ENCODE measurements around the gene ETFDH.

The ETFDH gene

DNA sequence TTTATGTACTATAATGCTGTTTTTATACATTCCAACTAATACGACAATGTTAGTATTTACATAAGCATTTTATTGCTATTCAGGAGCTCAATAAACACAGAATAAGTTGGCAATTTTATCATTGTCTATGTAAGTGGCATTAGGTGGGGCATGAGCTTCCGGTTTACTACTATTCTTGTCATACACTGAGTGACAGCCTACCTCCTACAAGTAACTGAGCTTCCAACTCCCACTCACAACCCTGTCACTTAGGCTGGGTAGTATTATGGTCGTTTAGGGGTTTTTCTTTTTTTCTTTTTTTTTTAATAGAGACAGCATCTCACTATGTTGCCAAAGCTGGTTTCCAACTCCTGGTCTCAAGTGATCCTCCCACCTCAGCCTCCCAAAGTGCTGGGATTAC lies 43.7 kb downstream of the ETFDH start:
- no peak overlapping the region for H3K4me3 ChIP-seq (ENCODE audit: low read depth, low read length)
- TF ChIP-seq, protein P1, sequence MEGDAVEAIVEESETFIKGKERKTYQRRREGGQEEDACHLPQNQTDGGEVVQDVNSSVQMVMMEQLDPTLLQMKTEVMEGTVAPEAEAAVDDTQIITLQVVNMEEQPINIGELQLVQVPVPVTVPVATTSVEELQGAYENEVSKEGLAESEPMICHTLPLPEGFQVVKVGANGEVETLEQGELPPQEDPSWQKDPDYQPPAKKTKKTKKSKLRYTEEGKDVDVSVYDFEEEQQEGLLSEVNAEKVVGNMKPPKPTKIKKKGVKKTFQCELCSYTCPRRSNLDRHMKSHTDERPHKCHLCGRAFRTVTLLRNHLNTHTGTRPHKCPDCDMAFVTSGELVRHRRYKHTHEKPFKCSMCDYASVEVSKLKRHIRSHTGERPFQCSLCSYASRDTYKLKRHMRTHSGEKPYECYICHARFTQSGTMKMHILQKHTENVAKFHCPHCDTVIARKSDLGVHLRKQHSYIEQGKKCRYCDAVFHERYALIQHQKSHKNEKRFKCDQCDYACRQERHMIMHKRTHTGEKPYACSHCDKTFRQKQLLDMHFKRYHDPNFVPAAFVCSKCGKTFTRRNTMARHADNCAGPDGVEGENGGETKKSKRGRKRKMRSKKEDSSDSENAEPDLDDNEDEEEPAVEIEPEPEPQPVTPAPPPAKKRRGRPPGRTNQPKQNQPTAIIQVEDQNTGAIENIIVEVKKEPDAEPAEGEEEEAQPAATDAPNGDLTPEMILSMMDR (IDR thresholded peaks at IDR 0.05; ENCODE audit: borderline replicate concordance, insufficient read depth, low read depth, low read length), result no peak

DNA sequence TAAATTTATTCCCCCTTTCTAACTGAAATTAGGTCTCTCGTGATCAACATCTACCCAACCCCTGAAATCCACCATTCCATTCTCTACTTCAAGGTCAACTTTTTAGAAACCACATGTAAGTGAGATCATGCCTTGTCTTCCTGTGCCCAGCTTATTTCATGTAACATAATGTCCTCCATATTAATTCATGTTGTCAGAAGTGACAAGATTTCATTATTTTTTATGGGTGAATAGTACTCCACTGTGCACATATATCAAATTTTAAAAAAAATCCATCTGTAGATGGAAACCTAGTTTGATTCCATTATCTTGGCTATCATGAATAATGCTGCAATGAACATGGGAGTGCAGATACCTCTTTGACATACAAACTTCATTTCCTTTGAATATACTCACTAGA lies 49.6 kb downstream of the ETFDH start:
- TF ChIP-seq, protein P1 (IDR thresholded peaks at IDR 0.05; ENCODE audit: borderline replicate concordance, insufficient read depth, low read depth, low read length), result no peak
- no peak overlapping the region for H3K4me3 ChIP-seq (ENCODE audit: low read depth, low read length)

DNA sequence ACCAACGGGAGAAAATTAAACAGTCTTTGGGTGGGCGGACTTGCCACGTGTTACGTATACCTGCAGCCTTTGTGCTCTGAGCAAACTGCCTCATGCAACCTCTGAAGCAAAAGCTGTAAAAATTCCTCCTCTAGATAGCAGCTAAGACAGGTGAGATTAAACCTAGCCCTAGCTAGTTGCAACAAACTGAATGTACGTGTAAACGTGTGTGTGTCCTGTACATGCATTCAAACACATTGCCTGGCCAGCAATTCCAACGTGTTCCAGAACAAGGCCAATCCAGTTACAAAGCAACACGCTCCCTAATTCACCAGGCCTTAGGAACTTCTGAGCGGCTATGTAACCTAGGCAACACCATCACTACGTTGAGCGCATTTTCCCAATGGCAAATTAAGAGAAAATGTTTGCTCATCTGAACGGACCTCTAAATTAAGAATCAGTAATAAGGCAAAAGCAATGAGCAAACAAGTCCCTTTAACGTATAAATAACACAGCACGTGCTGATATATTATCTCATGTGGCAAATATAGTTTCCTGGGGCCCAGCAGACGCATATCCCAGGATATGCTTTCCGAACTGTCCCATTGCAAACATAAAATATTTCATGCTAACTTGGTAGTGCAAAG lies 50.3 kb downstream of the ETFDH start:
- TF ChIP-seq, protein P1 (IDR thresholded peaks at IDR 0.05; ENCODE audit: borderline replicate concordance, insufficient read depth, low read depth, low read length), result no peak
- peak overlapping the region; percentile 92 for H3K4me3 ChIP-seq (ENCODE audit: low read depth, low read length)

DNA sequence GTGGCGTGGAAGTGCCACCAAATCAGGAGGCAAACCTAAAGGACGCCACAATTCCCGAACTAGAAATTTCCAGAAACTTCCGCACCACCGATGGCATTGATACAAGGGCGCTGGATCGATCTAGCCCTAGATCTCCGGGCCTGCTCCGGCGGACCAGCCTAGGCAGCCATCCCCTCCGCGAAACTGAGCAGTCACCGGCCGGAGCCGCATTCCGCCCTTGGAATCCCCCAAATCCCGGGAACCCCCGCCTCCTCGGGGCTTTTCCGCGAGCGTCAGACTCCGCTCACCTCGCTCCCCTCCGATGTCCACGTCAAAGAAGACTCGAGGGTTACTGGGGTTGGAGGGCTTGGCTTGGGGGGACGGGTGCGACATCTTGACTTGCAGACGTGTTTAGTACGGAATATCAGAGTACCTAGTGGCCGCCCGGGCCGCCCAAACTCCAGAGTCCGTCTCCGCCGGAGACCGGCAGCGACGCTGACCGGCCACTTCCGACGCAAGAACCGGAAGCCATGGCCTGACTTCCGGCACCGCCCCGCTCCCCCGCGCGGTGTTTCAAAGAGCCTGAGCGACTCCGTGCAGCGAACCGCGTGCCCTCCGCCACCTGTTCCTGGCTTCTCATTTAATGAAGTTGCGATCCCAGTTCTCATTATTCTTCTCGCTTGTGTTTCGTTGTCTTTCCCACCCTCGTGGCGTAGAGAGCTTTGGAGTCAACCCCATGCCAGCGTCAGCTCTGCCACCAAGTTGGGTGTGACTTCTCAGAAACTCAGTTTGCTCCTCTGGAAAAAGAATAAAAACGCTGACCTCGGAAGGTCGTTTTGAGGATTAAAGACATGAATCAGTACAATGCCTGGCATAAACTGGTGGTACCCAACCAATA lies 51.1 kb downstream of the ETFDH start, which contains the start of gene PPID:
PPID (minus strand) TSS at position 480 of the 877 bp plus-strand sequence; CDS start at position 372, 108 bp downstream.
- TF ChIP-seq, protein P1 (IDR thresholded peaks at IDR 0.05; ENCODE audit: borderline replicate concordance, insufficient read depth, low read depth, low read length), result no peak
- peak within 1 kb of the TSS; percentile 92 for H3K4me3 ChIP-seq (ENCODE audit: low read depth, low read length)

DNA sequence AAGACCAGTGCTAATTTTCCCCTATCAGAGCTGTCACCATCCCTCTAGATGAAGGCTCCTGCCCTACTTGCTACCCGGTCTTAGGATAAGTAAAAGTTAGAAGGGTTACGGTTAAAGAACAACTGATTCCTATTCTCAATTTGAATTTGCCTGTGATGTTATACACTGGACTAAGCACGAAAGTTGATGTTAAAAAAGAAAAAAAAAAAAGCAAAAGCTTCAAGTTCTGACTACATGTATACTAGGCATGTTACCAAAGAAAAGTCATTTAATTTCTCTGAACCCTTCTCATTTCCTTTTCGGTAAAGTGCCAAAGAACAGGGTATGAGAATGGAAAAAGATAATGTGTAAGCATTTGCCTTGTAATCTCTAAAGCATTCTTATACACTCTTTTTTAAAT lies 52.5 kb downstream of the ETFDH start:
- H3K4me3 ChIP-seq (ENCODE audit: low read depth, low read length), result no peak overlapping the region
- TF ChIP-seq, protein P1 (IDR thresholded peaks at IDR 0.05; ENCODE audit: borderline replicate concordance, insufficient read depth, low read depth, low read length), result no peak

DNA sequence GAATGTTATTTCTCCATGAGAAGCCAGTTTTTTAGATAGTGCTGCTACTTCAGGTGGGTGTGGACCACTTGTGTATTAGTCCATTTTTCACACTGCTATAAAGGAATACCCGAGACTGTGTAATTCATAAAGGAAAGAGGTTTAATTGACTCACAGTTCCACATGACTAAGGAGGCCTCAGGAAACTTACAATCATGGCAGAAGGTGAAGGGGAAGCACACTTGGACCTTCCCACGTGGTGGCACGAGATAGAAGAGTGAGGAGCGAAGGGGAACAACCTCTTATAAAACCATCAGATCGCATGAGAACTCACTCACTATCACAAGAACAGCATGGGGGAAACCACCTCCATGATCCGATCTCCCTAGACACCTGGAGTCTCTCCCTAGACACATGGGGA lies 54.5 kb downstream of the ETFDH start:
- TF ChIP-seq, protein P1 (IDR thresholded peaks at IDR 0.05; ENCODE audit: borderline replicate concordance, insufficient read depth, low read depth, low read length), result no peak

More for the DNA sequence above, 54.5 kb downstream of the ETFDH start:
- no peak overlapping the region for H3K4me3 ChIP-seq (ENCODE audit: low read depth, low read length)
